ENCODE measurements around the gene RTP3. TPM values are rescaled to one million over a fixed set of nuclear protein-coding genes. Genes with fewer than 3 reads are reported as not detected.

RTP3 gene
- total RNA-seq, 4 donors from 2014 or later, result not detected

- DNase-seq (ENCODE audit: low spot score in 2 of 2), result peak in 1 of 2 donors; percentile 42
These were observed 43.2 kb upstream of the RTP3 start for GRCh38 chr3:46454606-46455005.

GRCh38 chr3:46455231-46456115 is 42.3 kb upstream of the RTP3 start:
- TF ChIP-seq CTCF (IDR thresholded peaks at IDR 0.05) (no peak), POLR2A (IDR thresholded peaks at IDR 0.05) (no peak)
- intact Hi-C loops (cut with DNase I; ENCODE audit: low total_unique reads), result no loop called here
- H3K4me3 ChIP-seq (ENCODE audit: low read depth, poor library complexity, severe bottlenecking), result no peak overlapping the region
- DNase-seq (ENCODE audit: low spot score in 2 of 2), result peak in 1 of 2 donors; percentile 74
- WGBS, 2 donors, result 86 to 89% methylated on average over 20 to 21 of the region's 21 CpGs

More at GRCh38 chr3:46454606-46455005, 43.2 kb upstream of the RTP3 start:
- WGBS, 2 donors, result 90 to 91% methylated on average over 7 of the region's 7 CpGs
- no peak for TF ChIP-seq POLR2A (IDR thresholded peaks at IDR 0.05)
- TF ChIP-seq CTCF (IDR thresholded peaks at IDR 0.05), result no peak
- H3K4me3 ChIP-seq (ENCODE audit: low read depth, poor library complexity, severe bottlenecking), result no peak overlapping the region
- intact Hi-C loops (cut with DNase I; ENCODE audit: low total_unique reads), result no loop called here

- TF ChIP-seq POLR2A (IDR thresholded peaks at IDR 0.05) (no peak), CTCF (IDR thresholded peaks at IDR 0.05) (no peak)
- WGBS, 2 donors, result 87 to 93% methylated on average over 14 of the region's 14 CpGs
- no peak overlapping the region for H3K4me3 ChIP-seq (ENCODE audit: low read depth, poor library complexity, severe bottlenecking)
- peak in 1 of 2 donors; percentile 74 for DNase-seq (ENCODE audit: low spot score in 2 of 2)
- intact Hi-C loops (cut with DNase I; ENCODE audit: low total_unique reads), result no loop called here
These were observed 41.7 kb upstream of the RTP3 start for GRCh38 chr3:46456118-46456517.

- intact Hi-C loops (cut with DNase I; ENCODE audit: low total_unique reads), result no loop called here
- H3K4me3 ChIP-seq (ENCODE audit: low read depth, poor library complexity, severe bottlenecking), result no peak overlapping the region
- no peak for DNase-seq (ENCODE audit: low spot score in 2 of 2)
- WGBS, 2 donors, result 70 to 71% methylated on average over 3 of the region's 3 CpGs
- TF ChIP-seq POLR2A (IDR thresholded peaks at IDR 0.05) (no peak), CTCF (IDR thresholded peaks at IDR 0.05) (no peak)
These were observed 37.7 kb upstream of the RTP3 start for GRCh38 chr3:46460051-46460450.

- H3K4me3 ChIP-seq (ENCODE audit: low read depth, poor library complexity, severe bottlenecking), result no peak overlapping the region
- DNase-seq (ENCODE audit: low spot score in 2 of 2), result no peak
- TF ChIP-seq CTCF (IDR thresholded peaks at IDR 0.05) (no peak), POLR2A (IDR thresholded peaks at IDR 0.05) (no peak)
- 75 to 78% methylated on average over 3 of the region's 3 CpGs for WGBS, 2 donors
- intact Hi-C loops (cut with DNase I; ENCODE audit: low total_unique reads), result no loop called here
These were observed 35.7 kb upstream of the RTP3 start for GRCh38 chr3:46462111-46462510.
